HepG2 (cell line): ENCODE data around the gene COX4I1. TPM values are rescaled to one million over a fixed set of nuclear protein-coding genes. Genes with fewer than 3 reads are reported as not detected.

Experiments
- CHCHD3 ChIP-seq: sonication (generic); formaldehyde crosslinking; IDR thresholded peaks from 2 replicates; pipeline ENCODE4 v1.8.0; 2022; ENCODE audit warnings: mild to moderate bottlenecking, missing genetic modification reagents, moderate library complexity
- FOSL1 ChIP-seq: sonication (generic); formaldehyde crosslinking; IDR thresholded peaks from 2 replicates; pipeline ENCODE4 v1.9.0; 2021; ENCODE audit warnings: missing genetic modification reagents, borderline replicate concordance
- GATAD2A ChIP-seq: IDR thresholded peaks from 2 replicates; pipeline ENCODE4 v1.6.1; 2016
- GFI1 ChIP-seq: sonication (generic); formaldehyde crosslinking; IDR thresholded peaks from 2 replicates; pipeline ENCODE4 v1.5.0; 2020; ENCODE audit warnings: missing genetic modification reagents, mild to moderate bottlenecking, borderline replicate concordance
- IKZF1 ChIP-seq: fragments of 450-650 bp; IDR thresholded peaks from 2 replicates; pipeline ENCODE4 v1.7.1; 2016
- ISL2 ChIP-seq: sonication (generic); formaldehyde crosslinking; IDR thresholded peaks from 2 replicates; pipeline ENCODE4 v1.5.0; 2020; ENCODE audit warnings: missing genetic modification reagents
- NONO ChIP-seq, 2 experiments: fragments of 450-650 bp in 1 of 2; sonication (generic) in 1 of 2; formaldehyde crosslinking in 1 of 2; IDR thresholded peaks in 1 of 2; conservative IDR thresholded peaks in 1 of 2; 2 replicates each; pipeline versions ENCODE4 v1.6.1 to v1.8.0; 2017 to 2022; ENCODE audit warnings: mild to moderate bottlenecking in 1 of 2, missing genetic modification reagents in 1 of 2, moderate library complexity in 1 of 2
- RARA ChIP-seq: IDR thresholded peaks from 2 replicates; pipeline ENCODE4 v1.6.1; 2016; ENCODE audit warnings: missing genetic modification reagents, missing compliant biosample characterization
- SPEN ChIP-seq: sonication (generic); formaldehyde crosslinking; IDR thresholded peaks from 2 replicates; pipeline ENCODE4 v1.5.1; 2020; ENCODE audit warnings: low read depth, mild to moderate bottlenecking, missing genetic modification reagents
- ZBTB20 ChIP-seq: sonication (generic); formaldehyde crosslinking; IDR thresholded peaks from 2 replicates; pipeline ENCODE4 v1.8.1; 2023; ENCODE audit warnings: missing genetic modification reagents, low read depth, mild to moderate bottlenecking, borderline replicate concordance
- ZNF160 ChIP-seq: sonication (generic); formaldehyde crosslinking; IDR thresholded peaks from 2 replicates; pipeline ENCODE4 v1.8.0; 2022; ENCODE audit warnings: mild to moderate bottlenecking, inconsistent platforms, missing genetic modification reagents
- ZNF816 ChIP-seq: sonication (generic); formaldehyde crosslinking; IDR thresholded peaks from 2 replicates; pipeline ENCODE4 v1.8.0; 2022; ENCODE audit warnings: missing genetic modification reagents, mild to moderate bottlenecking, borderline replicate concordance
- polyA plus RNA-seq, 8 experiments: library from polyadenylated mRNA; depleted of rRNA in 3 of 8; stranded (reverse) in 7 of 8; unstranded in 1 of 8; fragments of >200 nt; fragmentation: Illumina TruSeq in 4 of 8; extraction: Trizol in 4 of 8; gene quantifications; 2 replicates each; pipeline versions ENCODE4 v1.2.1 to v1.2.3, GENCODE V29; 2011 to 2016; ENCODE audit warnings: low read depth in 4 of 8, missing spikeins in 1 of 8, mixed read lengths in 1 of 8; ENCODE audit not compliant: insufficient read depth in 1 of 8
- total RNA-seq, 5 experiments: library from RNA; depleted of rRNA; stranded (reverse); fragments of >200 nt; fragmentation: Illumina TruSeq; extraction: Trizol; gene quantifications; 2 replicates each; pipeline ENCODE4 v1.2.3, GENCODE V29; 2016; ENCODE audit warnings: low read depth in 1 of 5
- TF ChIP-seq, protein P1 (sequence below): sonication (generic); formaldehyde crosslinking; conservative IDR thresholded peaks from 2 replicates; pipeline ENCODE4 v1.8.0; 2022; ENCODE audit warnings: low read depth, missing genetic modification reagents
- TF ChIP-seq, protein P2 (sequence below): IDR thresholded peaks from 2 replicates; pipeline ENCODE4 v1.6.1; 2016
- TF ChIP-seq, protein P3 (sequence below): sonication (generic); formaldehyde crosslinking; IDR thresholded peaks from 2 replicates; pipeline ENCODE4 v1.8.1; 2023; ENCODE audit warnings: mild to moderate bottlenecking, moderate library complexity, missing genetic modification reagents
- TF ChIP-seq, protein P4 (sequence below): sonication (generic); formaldehyde crosslinking; IDR thresholded peaks from 2 replicates; pipeline ENCODE4 v1.4.0; 2020; ENCODE audit warnings: missing genetic modification reagents
- TF ChIP-seq, protein P5 (sequence below): IDR thresholded peaks from 2 replicates; pipeline ENCODE4 v1.6.1; 2016; ENCODE audit warnings: low read depth, missing genetic modification reagents, missing compliant biosample characterization

COX4I1 gene
- total and polyA plus RNA-seq, 2 of the 13 experiments (the other 11 are each of a cell fraction or from before 2014, with no cell fraction given) = 658 to 902 TPM

DNA sequence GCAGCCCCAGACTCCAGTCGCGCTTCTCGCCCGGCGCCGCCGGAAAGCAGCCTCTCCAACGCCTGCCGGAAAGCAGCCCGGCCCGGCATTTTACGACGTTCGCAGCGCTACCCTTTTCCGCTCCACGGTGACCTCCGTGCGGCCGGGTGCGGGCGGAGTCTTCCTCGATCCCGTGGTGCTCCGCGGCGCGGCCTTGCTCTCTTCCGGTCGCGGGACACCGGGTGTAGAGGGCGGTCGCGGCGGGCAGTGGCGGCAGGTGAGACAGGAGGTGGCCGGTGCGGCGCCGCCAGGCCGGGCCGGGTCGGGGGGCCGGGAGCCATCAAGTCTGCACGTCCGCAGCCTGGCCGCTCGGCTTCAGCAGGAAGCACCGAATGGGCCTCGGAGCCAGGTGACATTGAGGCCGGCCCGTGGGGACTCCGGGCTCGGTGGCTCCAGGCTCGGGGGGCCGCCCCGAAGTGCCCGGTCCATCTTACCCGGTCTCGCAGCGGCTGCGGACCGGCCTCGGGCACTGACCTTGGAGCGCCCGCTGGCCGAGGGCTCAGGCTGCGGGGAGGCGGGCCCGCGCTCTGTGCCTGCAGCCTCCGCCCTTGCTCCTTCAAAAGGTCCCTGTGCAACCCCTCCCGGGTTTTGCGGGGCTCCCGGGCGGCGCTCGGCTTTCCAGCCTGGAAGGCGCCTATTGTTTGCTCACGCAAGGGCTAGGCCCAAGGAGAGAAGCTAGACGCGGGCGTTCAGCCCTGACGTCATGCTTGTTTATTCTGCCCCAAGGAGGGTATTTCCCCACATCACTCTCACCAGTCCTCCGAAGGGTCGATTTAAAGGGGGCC is at the start of gene COX4I1, which contains the start of gene EMC8 (continued):
- TF ChIP-seq, protein P1, sequence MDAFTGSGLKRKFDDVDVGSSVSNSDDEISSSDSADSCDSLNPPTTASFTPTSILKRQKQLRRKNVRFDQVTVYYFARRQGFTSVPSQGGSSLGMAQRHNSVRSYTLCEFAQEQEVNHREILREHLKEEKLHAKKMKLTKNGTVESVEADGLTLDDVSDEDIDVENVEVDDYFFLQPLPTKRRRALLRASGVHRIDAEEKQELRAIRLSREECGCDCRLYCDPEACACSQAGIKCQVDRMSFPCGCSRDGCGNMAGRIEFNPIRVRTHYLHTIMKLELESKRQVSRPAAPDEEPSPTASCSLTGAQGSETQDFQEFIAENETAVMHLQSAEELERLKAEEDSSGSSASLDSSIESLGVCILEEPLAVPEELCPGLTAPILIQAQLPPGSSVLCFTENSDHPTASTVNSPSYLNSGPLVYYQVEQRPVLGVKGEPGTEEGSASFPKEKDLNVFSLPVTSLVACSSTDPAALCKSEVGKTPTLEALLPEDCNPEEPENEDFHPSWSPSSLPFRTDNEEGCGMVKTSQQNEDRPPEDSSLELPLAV (CRISPR knock-in tag) = no peak
- TF ChIP-seq GATAD2A (CRISPR knock-in tag) (peak; percentile 47; the same call in 1 of the 2 replicates), CHCHD3 (CRISPR knock-in tag) (no peak), ISL2 (CRISPR knock-in tag) (peak; percentile 78; the same call in 1 of the 2 replicates), NONO (IDR thresholded peaks at IDR 0.05) (no peak), NONO (CRISPR knock-in tag; conservative IDR thresholded peaks at IDR 0.05) (peak; percentile 96), FOSL1 (CRISPR knock-in tag) (peak; percentile 23; the same call in 1 of the 2 replicates), GFI1 (CRISPR knock-in tag) (no peak; the same call in 1 of the 2 replicates), ZBTB20 (CRISPR knock-in tag) (peak; percentile 57; the same call in 1 of the 2 replicates), ZNF816 (CRISPR knock-in tag) (peak; percentile 85; the same call in 1 of the 2 replicates), RARA (CRISPR knock-in tag) (peak; percentile 73), ZNF160 (CRISPR knock-in tag) (peak; percentile 74), IKZF1 (no peak), SPEN (CRISPR knock-in tag) (peak; percentile 99)
- TF ChIP-seq, protein P2, sequence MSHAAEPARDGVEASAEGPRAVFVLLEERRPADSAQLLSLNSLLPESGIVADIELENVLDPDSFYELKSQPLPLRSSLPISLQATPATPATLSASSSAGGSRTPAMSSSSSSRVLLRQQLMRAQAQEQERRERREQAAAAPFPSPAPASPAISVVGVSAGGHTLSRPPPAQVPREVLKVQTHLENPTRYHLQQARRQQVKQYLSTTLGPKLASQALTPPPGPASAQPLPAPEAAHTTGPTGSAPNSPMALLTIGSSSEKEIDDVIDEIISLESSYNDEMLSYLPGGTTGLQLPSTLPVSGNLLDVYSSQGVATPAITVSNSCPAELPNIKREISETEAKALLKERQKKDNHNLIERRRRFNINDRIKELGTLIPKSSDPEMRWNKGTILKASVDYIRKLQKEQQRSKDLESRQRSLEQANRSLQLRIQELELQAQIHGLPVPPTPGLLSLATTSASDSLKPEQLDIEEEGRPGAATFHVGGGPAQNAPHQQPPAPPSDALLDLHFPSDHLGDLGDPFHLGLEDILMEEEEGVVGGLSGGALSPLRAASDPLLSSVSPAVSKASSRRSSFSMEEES (CRISPR knock-in tag) = peak; percentile 83
- TF ChIP-seq, protein P3, sequence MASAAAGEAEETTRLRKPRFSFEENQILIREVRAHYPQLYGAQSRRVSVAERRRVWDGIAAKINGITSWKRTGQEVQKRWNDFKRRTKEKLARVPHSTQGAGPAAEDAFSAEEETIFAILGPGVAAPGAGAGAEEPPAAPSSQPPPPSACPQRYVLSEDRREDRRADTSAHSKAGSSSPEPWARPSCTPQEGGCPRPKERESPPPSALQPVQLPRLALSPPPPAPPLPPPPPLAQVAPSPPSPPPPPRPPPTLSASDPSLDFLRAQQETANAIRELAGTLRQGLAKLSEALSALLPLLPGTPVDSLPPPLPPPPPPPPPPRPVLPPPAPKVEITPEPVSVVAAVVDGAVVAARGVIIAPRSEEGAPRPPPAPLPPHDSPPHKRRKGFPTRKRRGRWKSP (CRISPR knock-in tag) = no peak
- TF ChIP-seq, protein P4, sequence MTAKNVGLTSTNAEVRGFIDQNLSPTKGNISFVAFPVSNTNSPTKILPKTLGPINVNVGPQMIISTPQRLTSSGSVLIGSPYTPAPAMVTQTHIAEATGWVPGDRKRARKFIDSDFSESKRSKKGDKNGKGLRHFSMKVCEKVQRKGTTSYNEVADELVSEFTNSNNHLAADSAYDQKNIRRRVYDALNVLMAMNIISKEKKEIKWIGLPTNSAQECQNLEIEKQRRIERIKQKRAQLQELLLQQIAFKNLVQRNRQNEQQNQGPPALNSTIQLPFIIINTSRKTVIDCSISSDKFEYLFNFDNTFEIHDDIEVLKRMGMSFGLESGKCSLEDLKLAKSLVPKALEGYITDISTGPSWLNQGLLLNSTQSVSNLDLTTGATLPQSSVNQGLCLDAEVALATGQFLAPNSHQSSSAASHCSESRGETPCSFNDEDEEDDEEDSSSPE = peak; percentile 87
- TF ChIP-seq, protein P5, sequence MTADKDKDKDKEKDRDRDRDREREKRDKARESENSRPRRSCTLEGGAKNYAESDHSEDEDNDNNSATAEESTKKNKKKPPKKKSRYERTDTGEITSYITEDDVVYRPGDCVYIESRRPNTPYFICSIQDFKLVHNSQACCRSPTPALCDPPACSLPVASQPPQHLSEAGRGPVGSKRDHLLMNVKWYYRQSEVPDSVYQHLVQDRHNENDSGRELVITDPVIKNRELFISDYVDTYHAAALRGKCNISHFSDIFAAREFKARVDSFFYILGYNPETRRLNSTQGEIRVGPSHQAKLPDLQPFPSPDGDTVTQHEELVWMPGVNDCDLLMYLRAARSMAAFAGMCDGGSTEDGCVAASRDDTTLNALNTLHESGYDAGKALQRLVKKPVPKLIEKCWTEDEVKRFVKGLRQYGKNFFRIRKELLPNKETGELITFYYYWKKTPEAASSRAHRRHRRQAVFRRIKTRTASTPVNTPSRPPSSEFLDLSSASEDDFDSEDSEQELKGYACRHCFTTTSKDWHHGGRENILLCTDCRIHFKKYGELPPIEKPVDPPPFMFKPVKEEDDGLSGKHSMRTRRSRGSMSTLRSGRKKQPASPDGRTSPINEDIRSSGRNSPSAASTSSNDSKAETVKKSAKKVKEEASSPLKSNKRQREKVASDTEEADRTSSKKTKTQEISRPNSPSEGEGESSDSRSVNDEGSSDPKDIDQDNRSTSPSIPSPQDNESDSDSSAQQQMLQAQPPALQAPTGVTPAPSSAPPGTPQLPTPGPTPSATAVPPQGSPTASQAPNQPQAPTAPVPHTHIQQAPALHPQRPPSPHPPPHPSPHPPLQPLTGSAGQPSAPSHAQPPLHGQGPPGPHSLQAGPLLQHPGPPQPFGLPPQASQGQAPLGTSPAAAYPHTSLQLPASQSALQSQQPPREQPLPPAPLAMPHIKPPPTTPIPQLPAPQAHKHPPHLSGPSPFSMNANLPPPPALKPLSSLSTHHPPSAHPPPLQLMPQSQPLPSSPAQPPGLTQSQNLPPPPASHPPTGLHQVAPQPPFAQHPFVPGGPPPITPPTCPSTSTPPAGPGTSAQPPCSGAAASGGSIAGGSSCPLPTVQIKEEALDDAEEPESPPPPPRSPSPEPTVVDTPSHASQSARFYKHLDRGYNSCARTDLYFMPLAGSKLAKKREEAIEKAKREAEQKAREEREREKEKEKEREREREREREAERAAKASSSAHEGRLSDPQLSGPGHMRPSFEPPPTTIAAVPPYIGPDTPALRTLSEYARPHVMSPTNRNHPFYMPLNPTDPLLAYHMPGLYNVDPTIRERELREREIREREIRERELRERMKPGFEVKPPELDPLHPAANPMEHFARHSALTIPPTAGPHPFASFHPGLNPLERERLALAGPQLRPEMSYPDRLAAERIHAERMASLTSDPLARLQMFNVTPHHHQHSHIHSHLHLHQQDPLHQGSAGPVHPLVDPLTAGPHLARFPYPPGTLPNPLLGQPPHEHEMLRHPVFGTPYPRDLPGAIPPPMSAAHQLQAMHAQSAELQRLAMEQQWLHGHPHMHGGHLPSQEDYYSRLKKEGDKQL (CRISPR knock-in tag) = 0 out of 2 replicates have a peak, but pooled peaks have one; percentile 45
